OCI-LY1 (cell line): ENCODE results near the gene HACE1.

Experiments
- H2AFZ ChIP-seq: fragments of 200-600 bp; sonication (generic), shearing (Covaris generic); 2 replicates; pipeline ENCODE4 v1.6.0; 2014; ENCODE audit warnings: antibody characterized with exemption, mild to moderate bottlenecking, low read length
- H3F3A ChIP-seq: fragments of 200-600 bp; sonication (generic), shearing (Covaris generic); 2 replicates; pipeline ENCODE4 v1.6.0; 2014; ENCODE audit warnings: mild to moderate bottlenecking, antibody characterized with exemption, low read length, moderate library complexity; ENCODE audit not compliant: insufficient read depth
- H3K27ac ChIP-seq: fragments of 200-600 bp; sonication (generic); 2 replicates; pipeline ENCODE4 v1.5.1; 2014; ENCODE audit warnings: low read length, mixed run types, mild to moderate bottlenecking, low read depth; ENCODE audit not compliant: poor library complexity, severe bottlenecking
- H3K27me3 ChIP-seq: fragments of 200-600 bp; sonication (generic); 2 replicates; pipeline ENCODE4 v1.6.0; 2014; ENCODE audit warnings: antibody characterized with exemption, mild to moderate bottlenecking, low read length, moderate library complexity; ENCODE audit not compliant: insufficient read depth
- H3K36me3 ChIP-seq: fragments of 200-600 bp; sonication (generic); 2 replicates; pipeline ENCODE4 v1.6.1; 2014; ENCODE audit warnings: mild to moderate bottlenecking, antibody characterized with exemption, low read length, moderate library complexity, mixed read lengths; ENCODE audit not compliant: insufficient read depth
- H3K4me1 ChIP-seq: fragments of 200-600 bp; sonication (generic); 2 replicates; pipeline ENCODE4 v1.5.1; 2014; ENCODE audit warnings: mild to moderate bottlenecking, low read length, moderate library complexity; ENCODE audit not compliant: insufficient read depth, severe bottlenecking
- H3K4me2 ChIP-seq: fragments of 200-600 bp; sonication (generic), shearing (Covaris generic); 2 replicates; pipeline ENCODE4 v1.6.1; 2014; ENCODE audit warnings: low read length
- H3K4me3 ChIP-seq: fragments of 200-600 bp; sonication (generic); 2 replicates; pipeline ENCODE4 v1.5.1; 2014; ENCODE audit warnings: low read length, low read depth, mild to moderate bottlenecking, mixed read lengths; ENCODE audit not compliant: poor library complexity, severe bottlenecking
- H3K79me2 ChIP-seq: fragments of 200-600 bp; shearing (Covaris generic); 2 replicates; pipeline ENCODE4 v1.6.1; 2016; ENCODE audit warnings: mixed run types, low read length, mixed read lengths; ENCODE audit not compliant: insufficient read depth
- H3K9ac ChIP-seq: fragments of 200-600 bp; sonication (generic), shearing (Covaris generic); 2 replicates; pipeline ENCODE4 v1.6.1; 2014; ENCODE audit warnings: mild to moderate bottlenecking, low read length, mixed read lengths
- H3K9me2 ChIP-seq: fragments of 200-600 bp; sonication (generic), shearing (Covaris generic); 2 replicates; pipeline ENCODE4 v1.6.1; 2014; ENCODE audit warnings: low read depth, mild to moderate bottlenecking, low read length, mixed read lengths
- H3K9me3 ChIP-seq: fragments of 200-600 bp; shearing (Covaris generic); 2 replicates; pipeline ENCODE4 v1.6.1; 2014; ENCODE audit warnings: low read length, mixed read lengths
- H4K20me1 ChIP-seq: fragments of 200-600 bp; sonication (generic), shearing (Covaris generic); 2 replicates; pipeline ENCODE4 v1.6.0; 2016; ENCODE audit warnings: mild to moderate bottlenecking, low read length; ENCODE audit not compliant: insufficient read depth
- CTCF ChIP-seq: fragments of 200-600 bp; sonication (generic), shearing (Covaris generic); IDR thresholded peaks from 2 replicates; pipeline ENCODE4 v1.5.1; 2017; ENCODE audit warnings: mild to moderate bottlenecking, antibody characterized with exemption, low read length, moderate library complexity, mixed read lengths
- EZH2 ChIP-seq: fragments of 200-600 bp; sonication (generic), shearing (Covaris generic); IDR thresholded peaks from 2 replicates; pipeline ENCODE4 v1.8.0; 2017; ENCODE audit warnings: borderline replicate concordance, mixed run types, mild to moderate bottlenecking, antibody characterized with exemption, low read length, moderate library complexity, mixed read lengths

HACE1 gene

GRCh38 chr6:104689551-104690205, 170.0 kb downstream of the HACE1 start:
- Histone ChIP-seq H3K4me3 (no peak overlapping the region), H2AFZ (no peak overlapping the region), H3K9me2 (no peaks in the 10 kb centered on the region), H3K9ac (no peak overlapping the region), H3F3A (no peaks in the 10 kb centered on the region), H3K4me1 (no peaks in the 10 kb centered on the region), H3K36me3 (no peaks in the 10 kb centered on the region), H3K4me2 (no peak overlapping the region), H3K27me3 (0 out of 2 replicates have a peak, but pooled peaks cover 3% of the 10 kb centered on the region), H3K27ac (no peak overlapping the region), H3K79me2 (no peaks in the 10 kb centered on the region), H3K9me3 (no peaks in the 10 kb centered on the region), H4K20me1 (no peaks in the 10 kb centered on the region)
- no peak for TF ChIP-seq CTCF
- TF ChIP-seq EZH2, result no peak

GRCh38 chr6:104688283-104688969, 171.3 kb downstream of the HACE1 start:
- H3K27me3 ChIP-seq, result 0 out of 2 replicates have a peak, but pooled peaks cover 3% of the 10 kb centered on the region
- TF ChIP-seq EZH2, result no peak
- no peak for TF ChIP-seq CTCF
- no peaks in the 10 kb centered on the region for H3K9me2 ChIP-seq
- H2AFZ ChIP-seq, result no peak overlapping the region
- H3K79me2 ChIP-seq, result no peaks in the 10 kb centered on the region
- H3K4me1 ChIP-seq, result no peaks in the 10 kb centered on the region
- H3K4me3 ChIP-seq, result no peak overlapping the region
- H3K9ac ChIP-seq, result no peak overlapping the region
- no peaks in the 10 kb centered on the region for H3K36me3 ChIP-seq
- H3K4me2 ChIP-seq, result no peak overlapping the region
- no peaks in the 10 kb centered on the region for H3K9me3 ChIP-seq
- no peak overlapping the region for H3K27ac ChIP-seq
- H4K20me1 ChIP-seq, result no peaks in the 10 kb centered on the region
- H3F3A ChIP-seq, result no peaks in the 10 kb centered on the region

GRCh38 chr6:104686550-104687175, 173.1 kb downstream of the HACE1 start:
- H3K79me2 ChIP-seq, result no peaks in the 10 kb centered on the region
- no peak for TF ChIP-seq CTCF
- TF ChIP-seq EZH2, result no peak
- no peak overlapping the region for H3K9ac ChIP-seq
- H3K4me1 ChIP-seq, result no peaks in the 10 kb centered on the region
- no peaks in the 10 kb centered on the region for H3K9me3 ChIP-seq
- 0 out of 2 replicates have a peak, but pooled peaks cover 3% of the 10 kb centered on the region for H3K27me3 ChIP-seq
- no peaks in the 10 kb centered on the region for H4K20me1 ChIP-seq
- no peak overlapping the region for H3K27ac ChIP-seq
- no peaks in the 10 kb centered on the region for H3K36me3 ChIP-seq
- no peak overlapping the region for H3K4me2 ChIP-seq
- no peaks in the 10 kb centered on the region for H3K9me2 ChIP-seq
- H3K4me3 ChIP-seq, result no peak overlapping the region
- no peak overlapping the region for H2AFZ ChIP-seq
- H3F3A ChIP-seq, result no peaks in the 10 kb centered on the region
